Loucy (cell line): ENCODE data around the gene MID1IP1.

Experiments used
- CTCF ChIP-seq: fragments of 200-600 bp; sonication (generic); conservative IDR thresholded peaks from 2 replicates; pipeline ENCODE4 v1.5.1; 2014; ENCODE audit warnings: mild to moderate bottlenecking, antibody characterized with exemption, low read length
- EZH2phosphoT487 ChIP-seq: fragments of 200-600 bp; IDR thresholded peaks from 2 replicates; pipeline ENCODE4 v1.6.1; 2018; ENCODE audit warnings: antibody characterized with exemption, mild to moderate bottlenecking, moderate library complexity, borderline replicate concordance

- TF ChIP-seq CTCF = no peak
- TF ChIP-seq EZH2phosphoT487 = no peak
Measured at GRCh38 chrX:38847206-38847902, 46.1 kb downstream of the MID1IP1 start.
